Activated naive CD4-positive, alpha-beta T cell treated with anti-CD3 and anti-CD28 coated beads, Interleukin-2, amount 50 U/mL, for 72 hours (primary cell): Measurements from ENCODE around the gene CFLAR. TPM values are rescaled to one million over a fixed set of nuclear protein-coding genes. Genes with fewer than 3 reads are reported as not detected.
A peak's percentile ranks its signal among the peaks of the same experiment; 100 is the strongest.

Experiments
- ATAC-seq, 2 donors: fragments of 150-1000 bp; cut with Tn5 transposase; 2 replicates each; pipeline ENCODE4 v1.10.0; 2021; ENCODE audit warnings: mild to moderate bottlenecking in 2 of 2, moderate library complexity in 2 of 2
- DNase-seq, 2 donors: peaks; one replicate each; pipeline ENCODE4 v3.0.0; 2021 to 2022; ENCODE audit warnings: low spot score in 2 of 2
- H3K27ac Mint-ChIP-seq, 2 donors: one replicate each; pipeline ENCODE4 v1.8.0; 2022; ENCODE audit warnings: mild to moderate bottlenecking in 2 of 2, mixed read lengths in 2 of 2
- H3K36me3 Mint-ChIP-seq, 2 donors: one replicate each; pipeline ENCODE4 v1.8.0; 2022; ENCODE audit warnings: mixed read lengths in 2 of 2
- H3K9me3 Mint-ChIP-seq, 2 donors: one replicate each; pipeline ENCODE4 v1.8.0; 2022; ENCODE audit warnings: mixed read lengths in 2 of 2
- total RNA-seq, 2 donors: library from RNA; stranded (reverse); gene quantifications; one replicate each; pipeline ENCODE4 v1.2.3, GENCODE V29; 2022

CFLAR gene
- 100 to 1,000 TPM; 275 to 321 TPM for total RNA-seq

GRCh38 chr2:201116115-201116958 is at the start of gene CFLAR:
TSS of gene CFLAR (plus strand) at chr2:201116164. CDS start at chr2:201129866, 13,702 bp downstream.
- DNase-seq = peak; percentile 71 to 90
- Mint-ChIP-seq H3K9me3 (no peaks in the 10 kb centered on the region), H3K27ac (peak within 1 kb of the TSS; percentile 99 to 100), H3K36me3 (peaks cover 42 to 51% of the 10 kb centered on the region in 2 donors)
- ATAC-seq = peak; percentile 61 to 66

GRCh38 chr2:201070948-201071478 is 45.0 kb upstream of the CFLAR start:
- Mint-ChIP-seq H3K9me3 (no peaks in the 10 kb centered on the region), H3K36me3 (peaks cover 11 to 16% of the 10 kb centered on the region in 2 donors), H3K27ac (peak overlapping the region; percentile 94)
- ATAC-seq = peak; percentile 18 to 39
- DNase-seq = no peak

GRCh38 chr2:201071479-201072200 is 44.3 kb upstream of the CFLAR start, which contains the start of the genes HYCC2 and NDUFB3:
TSS of gene HYCC2 (minus strand) at chr2:201071671. CDS start at chr2:201024009, 47,662 bp downstream.
TSS of gene NDUFB3 (plus strand) at chr2:201072001. CDS start at chr2:201078883, 6,882 bp downstream.
- DNase-seq (peak; percentile 89 to 93), ATAC-seq (peak; percentile 99)
- no peaks in the 10 kb centered on the region for H3K9me3 Mint-ChIP-seq
- peaks cover 11 to 16% of the 10 kb centered on the region in 2 donors for H3K36me3 Mint-ChIP-seq
- peak within 1 kb of the TSS; percentile 94 for H3K27ac Mint-ChIP-seq

GRCh38 chr2:201072201-201072530 is 43.8 kb upstream of the CFLAR start:
- H3K27ac Mint-ChIP-seq = peak overlapping the region; percentile 94
- ATAC-seq (peak in 1 of 2 donors; percentile 3), DNase-seq (no peak)
- H3K36me3 Mint-ChIP-seq = peaks cover 11 to 16% of the 10 kb centered on the region in 2 donors
- H3K9me3 Mint-ChIP-seq = no peaks in the 10 kb centered on the region

- Mint-ChIP-seq H3K27ac (peak overlapping the region in 1 of 2 donors; percentile 94), H3K36me3 (peaks cover 11 to 16% of the 10 kb centered on the region in 2 donors), H3K9me3 (no peaks in the 10 kb centered on the region)
- ATAC-seq (no peak), DNase-seq (no peak)
These were observed 42.9 kb upstream of the CFLAR start for GRCh38 chr2:201073071-201073470.

- DNase-seq = no peak
- peaks cover 11 to 16% of the 10 kb centered on the region in 2 donors for H3K36me3 Mint-ChIP-seq
These were observed 41.0 kb upstream of the CFLAR start for GRCh38 chr2:201074996-201075395.

GRCh38 chr2:201084863-201085262 is 31.1 kb upstream of the CFLAR start:
- no peak for ATAC-seq
- Mint-ChIP-seq H3K27ac (no peak overlapping the region), H3K36me3 (no peaks in the 10 kb centered on the region)

More at GRCh38 chr2:201074996-201075395, 41.0 kb upstream of the CFLAR start:
- Mint-ChIP-seq H3K27ac (no peak overlapping the region), H3K9me3 (no peaks in the 10 kb centered on the region)
- ATAC-seq = no peak

GRCh38 chr2:201090574-201090973 is 25.4 kb upstream of the CFLAR start:
- DNase-seq (no peak), ATAC-seq (no peak)
- Mint-ChIP-seq H3K27ac (no peak overlapping the region), H3K36me3 (no peaks in the 10 kb centered on the region), H3K9me3 (no peaks in the 10 kb centered on the region)

More at GRCh38 chr2:201084863-201085262, 31.1 kb upstream of the CFLAR start:
- no peak for DNase-seq
- H3K9me3 Mint-ChIP-seq = no peaks in the 10 kb centered on the region

- Mint-ChIP-seq H3K36me3 (no peaks in the 10 kb centered on the region), H3K27ac (no peak overlapping the region), H3K9me3 (no peaks in the 10 kb centered on the region)
- ATAC-seq (no peak), DNase-seq (no peak)
These were observed 22.4 kb upstream of the CFLAR start for GRCh38 chr2:201093573-201093972.

- Mint-ChIP-seq H3K27ac (no peak overlapping the region), H3K36me3 (no peaks in the 10 kb centered on the region), H3K9me3 (no peaks in the 10 kb centered on the region)
- DNase-seq (no peak), ATAC-seq (no peak)
These were observed 15.5 kb upstream of the CFLAR start for GRCh38 chr2:201100497-201100896.

- no peaks in the 10 kb centered on the region for H3K9me3 Mint-ChIP-seq
- H3K36me3 Mint-ChIP-seq = no peaks in the 10 kb centered on the region
- H3K27ac Mint-ChIP-seq = no peak overlapping the region
- DNase-seq (no peak), ATAC-seq (no peak)
These were observed 10.2 kb upstream of the CFLAR start for GRCh38 chr2:201105759-201106158.

GRCh38 chr2:201107624-201108023 is 8.3 kb upstream of the CFLAR start:
- Mint-ChIP-seq H3K27ac (no peak overlapping the region), H3K9me3 (no peaks in the 10 kb centered on the region)

GRCh38 chr2:201108341-201108740 is 7.6 kb upstream of the CFLAR start:
- no peak for DNase-seq
- H3K36me3 Mint-ChIP-seq = no peaks in the 10 kb centered on the region
- no peak overlapping the region for H3K27ac Mint-ChIP-seq
- no peaks in the 10 kb centered on the region for H3K9me3 Mint-ChIP-seq
- no peak for ATAC-seq

More at GRCh38 chr2:201107624-201108023, 8.3 kb upstream of the CFLAR start:
- ATAC-seq (no peak), DNase-seq (no peak)
- H3K36me3 Mint-ChIP-seq = no peaks in the 10 kb centered on the region

- H3K9me3 Mint-ChIP-seq = no peaks in the 10 kb centered on the region
- H3K36me3 Mint-ChIP-seq = no peaks in the 10 kb centered on the region
- DNase-seq (no peak), ATAC-seq (no peak)
- H3K27ac Mint-ChIP-seq = no peak overlapping the region
These were observed 6.8 kb upstream of the CFLAR start for GRCh38 chr2:201109186-201109585.

- ATAC-seq (no peak), DNase-seq (no peak)
- Mint-ChIP-seq H3K36me3 (peaks cover 2 to 14% of the 10 kb centered on the region in 2 donors), H3K9me3 (no peaks in the 10 kb centered on the region), H3K27ac (peak overlapping the region in 1 of 2 donors; percentile 34)
These were observed 5.3 kb upstream of the CFLAR start for GRCh38 chr2:201110615-201111014.

GRCh38 chr2:201111096-201111495 is 4.9 kb upstream of the CFLAR start:
- no peaks in the 10 kb centered on the region for H3K9me3 Mint-ChIP-seq
- DNase-seq = no peak
- ATAC-seq = no peak
- peaks cover 7 to 19% of the 10 kb centered on the region in 2 donors for H3K36me3 Mint-ChIP-seq
- peak overlapping the region in 1 of 2 donors; percentile 34 for H3K27ac Mint-ChIP-seq

GRCh38 chr2:201114350-201114749 is 1.6 kb upstream of the CFLAR start:
- peak overlapping the region; percentile 98 to 99 for H3K27ac Mint-ChIP-seq
- H3K36me3 Mint-ChIP-seq = peaks cover 24 to 31% of the 10 kb centered on the region in 2 donors
- no peaks in the 10 kb centered on the region for H3K9me3 Mint-ChIP-seq
- DNase-seq (no peak), ATAC-seq (no peak)
